Stimulated activated CD8-positive, alpha-beta memory T cell treated with anti-CD3 and anti-CD28 coated beads, Interleukin-7, amount 100 ng/mL, for 24 hours (primary cell): ENCODE measurements around the gene GTF2H2.
"Not testable (repeated sequence)": the region's sequence is repeated elsewhere in the genome, so short reads cannot be mapped to it uniquely, and the experiment has no call there.

Experiments
- DNase-seq: peaks from one replicate; pipeline ENCODE4 v3.0.0-alpha.2; 2020; ENCODE audit warnings: low read depth

Gene GTF2H2

GRCh38 chr5:71013575-71013974 lies 53.9 kb downstream of the GTF2H2 start:
- DNase-seq, result no peak

- DNase-seq, result no peak
These were observed 56.2 kb downstream of the GTF2H2 start for GRCh38 chr5:71011194-71011792.

- DNase-seq, result not testable (repeated sequence)
These were observed 60.5 kb downstream of the GTF2H2 start for GRCh38 chr5:71006983-71007382.
